HCT116 (cell line): Measurements from ENCODE around the gene SERF2.
"Not testable (repeated sequence)": the region's sequence is repeated elsewhere in the genome, so short reads cannot be mapped to it uniquely, and the experiment has no call there.

Experiments
- CEBPB ChIP-seq: IDR thresholded peaks from 2 replicates; pipeline ENCODE4 v1.6.1; 2012; ENCODE audit warnings: low read depth
- ELF1 ChIP-seq: IDR thresholded peaks from 2 replicates; pipeline ENCODE4 v1.6.1; 2012; ENCODE audit warnings: low read depth, borderline replicate concordance
- EZH2 ChIP-seq: fragments of 200-600 bp; sonication (generic); IDR thresholded peaks from 2 replicates; pipeline ENCODE4 v1.6.1; 2017; ENCODE audit warnings: antibody characterized with exemption, mixed run types
- EZH2phosphoT487 ChIP-seq: fragments of 200-600 bp; IDR thresholded peaks from 2 replicates; pipeline ENCODE4 v1.6.1; 2018; ENCODE audit warnings: antibody characterized with exemption, borderline replicate concordance
- FOSL1 ChIP-seq: IDR thresholded peaks from 2 replicates; pipeline ENCODE4 v1.6.1; 2012; ENCODE audit warnings: low read depth
- JUND ChIP-seq: IDR thresholded peaks from 2 replicates; pipeline ENCODE4 v1.6.1; 2012
- POLR2A ChIP-seq: IDR thresholded peaks from 2 replicates; pipeline ENCODE4 v1.7.0; 2011; ENCODE audit warnings: borderline replicate concordance; ENCODE audit not compliant: insufficient read depth, insufficient read length; ENCODE audit errors: extremely low read depth
- POLR2AphosphoS5 ChIP-seq: IDR thresholded peaks from 2 replicates; pipeline ENCODE4 v1.6.1; 2011; ENCODE audit warnings: mild to moderate bottlenecking, low read depth, low read length, moderate library complexity
- YY1 ChIP-seq: IDR thresholded peaks from 2 replicates; pipeline ENCODE4 v1.6.1; 2011; ENCODE audit warnings: low read length, low read depth, moderate library complexity, mild to moderate bottlenecking; ENCODE audit not compliant: insufficient replicate concordance; ENCODE audit errors: extremely low read depth
- ZNF274 ChIP-seq: fragments of 200-500 bp; sonication (Bioruptor generic); IDR thresholded peaks from 2 replicates; pipeline ENCODE4 v1.6.1; 2014; ENCODE audit warnings: mild to moderate bottlenecking, low read depth, low read length, inconsistent platforms
- TF ChIP-seq, protein P1 (sequence below), 3 experiments: fragments of 200-600 bp in 1 of 3; sonication (generic) in 1 of 3; IDR thresholded peaks in 2 of 3; conservative IDR thresholded peaks in 1 of 3; 2 replicates each; pipeline ENCODE4 v1.5.1; 2012 to 2017; ENCODE audit warnings: low read depth in 2 of 3, low read length in 2 of 3, antibody characterized with exemption in 1 of 3, borderline replicate concordance in 1 of 3, control low read depth in 1 of 3, mild to moderate bottlenecking in 1 of 3, mixed read lengths in 1 of 3, mixed run types in 1 of 3, moderate library complexity in 1 of 3; ENCODE audit not compliant: insufficient read depth in 1 of 3
- TF ChIP-seq, protein P2 (sequence below): IDR thresholded peaks from 2 replicates; pipeline ENCODE4 v1.6.1; 2012
- TF ChIP-seq, protein P3 (sequence below): IDR thresholded peaks from 2 replicates; pipeline ENCODE4 v1.6.1; 2012
- TF ChIP-seq, protein P4 (sequence below): IDR thresholded peaks from 2 replicates; pipeline ENCODE4 v1.6.1; 2012; ENCODE audit warnings: low read depth

DNA sequence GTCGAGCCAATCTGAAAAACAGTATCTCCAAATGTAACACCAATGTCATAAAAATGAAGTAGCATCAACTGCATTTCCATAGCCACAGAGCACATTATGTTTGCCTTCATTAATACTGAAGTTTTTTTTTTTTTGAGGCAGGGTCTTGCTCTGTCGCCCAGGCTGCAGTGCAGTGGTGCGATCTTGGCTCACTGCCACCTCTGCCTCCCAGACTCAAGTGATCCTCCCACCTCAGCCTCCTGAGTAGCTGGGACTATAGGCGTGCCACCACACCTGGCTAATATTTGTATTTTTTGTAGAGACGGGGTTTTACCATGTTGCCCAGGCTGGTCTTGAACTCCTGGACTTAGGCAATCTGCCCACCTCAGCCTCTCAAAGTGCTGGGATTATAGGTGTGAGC is 22.9 kb downstream of the SERF2 start:
- TF ChIP-seq YY1, POLR2A, POLR2AphosphoS5, EZH2phosphoT487, CEBPB, EZH2, ELF1, ZNF274, JUND, FOSL1: not testable (repeated sequence)
- TF ChIP-seq, protein P1, sequence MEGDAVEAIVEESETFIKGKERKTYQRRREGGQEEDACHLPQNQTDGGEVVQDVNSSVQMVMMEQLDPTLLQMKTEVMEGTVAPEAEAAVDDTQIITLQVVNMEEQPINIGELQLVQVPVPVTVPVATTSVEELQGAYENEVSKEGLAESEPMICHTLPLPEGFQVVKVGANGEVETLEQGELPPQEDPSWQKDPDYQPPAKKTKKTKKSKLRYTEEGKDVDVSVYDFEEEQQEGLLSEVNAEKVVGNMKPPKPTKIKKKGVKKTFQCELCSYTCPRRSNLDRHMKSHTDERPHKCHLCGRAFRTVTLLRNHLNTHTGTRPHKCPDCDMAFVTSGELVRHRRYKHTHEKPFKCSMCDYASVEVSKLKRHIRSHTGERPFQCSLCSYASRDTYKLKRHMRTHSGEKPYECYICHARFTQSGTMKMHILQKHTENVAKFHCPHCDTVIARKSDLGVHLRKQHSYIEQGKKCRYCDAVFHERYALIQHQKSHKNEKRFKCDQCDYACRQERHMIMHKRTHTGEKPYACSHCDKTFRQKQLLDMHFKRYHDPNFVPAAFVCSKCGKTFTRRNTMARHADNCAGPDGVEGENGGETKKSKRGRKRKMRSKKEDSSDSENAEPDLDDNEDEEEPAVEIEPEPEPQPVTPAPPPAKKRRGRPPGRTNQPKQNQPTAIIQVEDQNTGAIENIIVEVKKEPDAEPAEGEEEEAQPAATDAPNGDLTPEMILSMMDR (IDR thresholded peaks at IDR 0.05 in 2 of 3, conservative IDR thresholded peaks at IDR 0.05 in 1 of 3; ENCODE audit: borderline replicate concordance in 1 of 3, insufficient read depth in 1 of 3, low read depth in 2 of 3, low read length in 2 of 3) = not testable (repeated sequence)
- TF ChIP-seq, protein P2, sequence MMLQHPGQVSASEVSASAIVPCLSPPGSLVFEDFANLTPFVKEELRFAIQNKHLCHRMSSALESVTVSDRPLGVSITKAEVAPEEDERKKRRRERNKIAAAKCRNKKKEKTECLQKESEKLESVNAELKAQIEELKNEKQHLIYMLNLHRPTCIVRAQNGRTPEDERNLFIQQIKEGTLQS = not testable (repeated sequence)
- TF ChIP-seq, protein P3, sequence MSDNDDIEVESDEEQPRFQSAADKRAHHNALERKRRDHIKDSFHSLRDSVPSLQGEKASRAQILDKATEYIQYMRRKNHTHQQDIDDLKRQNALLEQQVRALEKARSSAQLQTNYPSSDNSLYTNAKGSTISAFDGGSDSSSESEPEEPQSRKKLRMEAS = not testable (repeated sequence)
- TF ChIP-seq, protein P4, sequence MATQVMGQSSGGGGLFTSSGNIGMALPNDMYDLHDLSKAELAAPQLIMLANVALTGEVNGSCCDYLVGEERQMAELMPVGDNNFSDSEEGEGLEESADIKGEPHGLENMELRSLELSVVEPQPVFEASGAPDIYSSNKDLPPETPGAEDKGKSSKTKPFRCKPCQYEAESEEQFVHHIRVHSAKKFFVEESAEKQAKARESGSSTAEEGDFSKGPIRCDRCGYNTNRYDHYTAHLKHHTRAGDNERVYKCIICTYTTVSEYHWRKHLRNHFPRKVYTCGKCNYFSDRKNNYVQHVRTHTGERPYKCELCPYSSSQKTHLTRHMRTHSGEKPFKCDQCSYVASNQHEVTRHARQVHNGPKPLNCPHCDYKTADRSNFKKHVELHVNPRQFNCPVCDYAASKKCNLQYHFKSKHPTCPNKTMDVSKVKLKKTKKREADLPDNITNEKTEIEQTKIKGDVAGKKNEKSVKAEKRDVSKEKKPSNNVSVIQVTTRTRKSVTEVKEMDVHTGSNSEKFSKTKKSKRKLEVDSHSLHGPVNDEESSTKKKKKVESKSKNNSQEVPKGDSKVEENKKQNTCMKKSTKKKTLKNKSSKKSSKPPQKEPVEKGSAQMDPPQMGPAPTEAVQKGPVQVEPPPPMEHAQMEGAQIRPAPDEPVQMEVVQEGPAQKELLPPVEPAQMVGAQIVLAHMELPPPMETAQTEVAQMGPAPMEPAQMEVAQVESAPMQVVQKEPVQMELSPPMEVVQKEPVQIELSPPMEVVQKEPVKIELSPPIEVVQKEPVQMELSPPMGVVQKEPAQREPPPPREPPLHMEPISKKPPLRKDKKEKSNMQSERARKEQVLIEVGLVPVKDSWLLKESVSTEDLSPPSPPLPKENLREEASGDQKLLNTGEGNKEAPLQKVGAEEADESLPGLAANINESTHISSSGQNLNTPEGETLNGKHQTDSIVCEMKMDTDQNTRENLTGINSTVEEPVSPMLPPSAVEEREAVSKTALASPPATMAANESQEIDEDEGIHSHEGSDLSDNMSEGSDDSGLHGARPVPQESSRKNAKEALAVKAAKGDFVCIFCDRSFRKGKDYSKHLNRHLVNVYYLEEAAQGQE = not testable (repeated sequence)
